NCI-H1436 treated with DMSO at 0.1 percent for 48 hours (cell line): ENCODE measurements around the gene SCUBE3.

Experiments used
- DNase-seq: peaks from one replicate; lab custom pipeline; 2025; lab: John Stamatoyannopoulos, UW

Gene SCUBE3

GRCh38 chr6:35240838-35241801 is 27.4 kb downstream of the SCUBE3 start:
- DNase-seq = no peak

DNA sequence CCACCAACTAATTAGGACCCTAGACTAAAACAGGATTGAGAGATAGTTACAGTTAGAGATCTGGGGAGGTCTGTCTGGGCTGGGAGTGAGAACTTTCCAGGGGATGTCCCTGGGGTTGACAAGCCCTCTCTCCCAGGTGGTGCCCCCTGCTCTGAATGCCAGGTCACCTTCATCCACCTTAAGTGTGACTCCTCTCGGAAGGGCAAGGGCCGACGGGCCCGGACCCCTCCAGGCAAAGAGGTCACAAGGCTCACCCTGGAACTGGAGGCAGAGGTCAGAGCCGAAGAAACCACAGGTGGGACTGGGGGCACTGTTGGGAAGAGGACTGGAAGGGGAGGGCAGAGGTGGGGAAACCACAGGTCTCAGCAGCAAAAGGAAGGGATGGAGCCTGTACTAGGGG is 28.7 kb downstream of the SCUBE3 start:
- DNase-seq = no peak

DNA sequence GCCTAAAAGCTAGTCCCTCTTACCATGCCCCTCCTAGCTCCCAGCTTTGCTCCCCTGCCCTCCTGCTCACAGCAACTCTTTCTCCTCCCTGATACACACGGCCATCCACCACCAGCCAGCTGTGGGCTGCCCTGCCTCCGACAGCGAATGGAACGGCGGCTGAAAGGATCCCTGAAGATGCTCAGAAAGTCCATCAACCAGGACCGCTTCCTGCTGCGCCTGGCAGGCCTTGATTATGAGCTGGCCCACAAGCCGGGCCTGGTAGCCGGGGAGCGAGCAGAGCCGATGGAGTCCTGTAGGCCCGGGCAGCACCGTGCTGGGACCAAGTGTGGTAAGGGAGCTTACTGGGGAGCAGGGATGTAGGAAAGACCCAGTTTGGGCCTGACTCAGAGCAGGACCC is 29.1 kb downstream of the SCUBE3 start:
- no peak for DNase-seq

- no peak for DNase-seq
These were observed 29.7 kb downstream of the SCUBE3 start for GRCh38 chr6:35243386-35243958.

- DNase-seq = no peak
These were observed 30.8 kb downstream of the SCUBE3 start for GRCh38 chr6:35244551-35244950.

DNA sequence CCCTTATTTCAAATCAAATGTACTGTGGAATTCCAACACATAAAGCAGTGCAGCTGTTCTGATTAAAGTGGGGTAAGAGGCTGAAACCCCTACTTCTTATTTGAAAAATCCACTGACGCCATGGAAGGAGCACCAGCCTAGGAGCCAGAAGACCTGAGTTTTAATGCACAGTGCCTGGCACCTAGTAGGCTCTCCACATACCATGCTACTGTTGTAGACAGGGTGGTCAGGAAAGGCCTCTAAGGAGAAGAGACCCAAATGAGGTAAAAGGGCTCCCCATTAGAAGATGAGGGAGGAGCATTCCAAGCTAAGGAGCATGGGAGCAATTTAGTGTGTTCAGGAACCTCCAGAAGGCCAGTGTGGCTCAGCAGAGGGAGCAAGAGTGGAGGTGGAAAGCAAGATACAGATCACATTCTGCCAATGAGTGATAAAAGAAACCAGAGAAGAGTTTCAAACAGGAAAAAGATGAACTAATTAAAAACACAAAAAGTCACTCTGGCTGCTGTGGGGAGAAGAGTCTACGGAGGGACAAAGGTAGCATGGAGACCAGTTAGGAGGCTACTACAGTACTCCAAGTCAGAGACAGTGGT is 34.0 kb downstream of the SCUBE3 start:
- no peak for DNase-seq

DNA sequence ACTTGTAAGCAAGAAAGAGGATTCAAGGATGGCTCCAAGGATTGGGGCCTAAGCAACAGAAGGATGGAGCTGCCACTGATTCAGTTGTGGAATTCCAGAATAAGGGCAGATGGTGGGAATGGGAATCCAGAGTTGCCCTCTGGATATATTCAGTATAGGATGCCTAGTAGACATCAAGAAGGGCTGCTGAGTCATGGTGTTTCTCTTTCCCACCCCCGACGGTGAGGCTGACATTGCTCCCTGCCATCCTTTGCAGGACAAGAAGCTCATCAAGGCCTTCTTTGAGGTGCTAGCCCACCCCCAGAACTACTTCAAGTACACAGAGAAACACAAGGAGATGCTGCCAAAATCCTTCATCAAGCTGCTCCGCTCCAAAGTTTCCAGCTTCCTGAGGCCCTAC is 34.5 kb downstream of the SCUBE3 start:
- DNase-seq = no peak

DNA sequence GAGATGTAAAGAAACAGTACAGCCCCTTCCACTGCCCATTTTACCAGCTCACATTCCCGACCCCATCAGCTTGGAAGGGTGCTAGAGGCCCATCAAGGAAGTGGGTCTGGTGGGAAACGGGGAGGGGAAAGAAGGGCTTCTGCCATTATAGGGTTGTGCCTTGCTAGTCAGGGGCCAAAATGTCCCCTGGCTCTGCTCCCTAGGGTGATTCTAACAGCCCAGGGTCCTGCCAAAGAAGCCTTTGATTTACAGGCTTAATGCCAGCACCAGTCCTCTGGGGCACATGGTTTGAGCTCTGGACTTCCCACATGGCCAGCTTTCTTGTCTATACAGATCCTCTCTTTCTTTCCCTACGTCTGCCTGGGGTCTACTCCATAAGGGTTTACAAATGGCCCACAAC is 35.2 kb downstream of the SCUBE3 start:
- DNase-seq = no peak

DNA sequence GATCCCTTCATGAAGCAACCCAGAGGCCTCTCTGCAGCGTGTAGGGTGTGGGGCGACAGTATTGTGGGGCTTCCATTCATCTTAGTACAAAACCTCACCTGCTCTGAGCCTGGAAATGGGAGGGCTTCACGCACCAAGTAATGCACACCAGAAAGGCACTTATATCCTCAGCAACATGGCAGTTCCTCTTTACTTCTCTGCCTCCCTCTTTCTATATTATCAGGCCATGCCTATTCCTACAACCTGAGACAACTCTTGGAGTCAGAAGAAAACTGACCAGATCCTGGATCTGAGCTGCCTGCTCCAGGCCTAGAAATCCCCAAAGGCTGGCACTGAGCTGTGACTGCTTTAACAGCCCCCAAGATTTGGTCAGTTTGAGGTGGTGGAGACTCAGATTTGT is 38.2 kb downstream of the SCUBE3 start:
- DNase-seq = no peak

- DNase-seq = no peak
These were observed 39.5 kb downstream of the SCUBE3 start for GRCh38 chr6:35253249-35253648.

DNA sequence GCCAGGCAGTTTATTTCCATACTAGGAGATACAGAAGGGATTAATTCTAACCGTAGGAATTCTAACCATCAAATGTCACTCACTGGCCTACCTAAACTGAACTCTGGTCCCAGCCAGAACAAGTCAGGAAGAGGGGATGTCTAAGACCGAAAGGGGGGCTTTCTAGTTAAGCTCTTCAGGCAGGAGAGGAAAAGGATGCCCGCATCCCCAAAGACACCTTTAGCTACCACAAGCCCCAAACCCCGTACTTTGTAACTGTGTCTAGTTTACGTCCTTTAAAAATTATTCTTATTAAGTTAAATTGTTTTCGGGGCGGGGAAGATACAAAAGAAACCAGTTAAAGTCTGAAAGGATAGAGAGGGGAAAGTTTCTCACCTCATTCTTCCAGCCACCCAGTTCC is 44.6 kb downstream of the SCUBE3 start:
- DNase-seq = no peak

- DNase-seq = no peak
These were observed 45.1 kb downstream of the SCUBE3 start for GRCh38 chr6:35258858-35259193.

DNA sequence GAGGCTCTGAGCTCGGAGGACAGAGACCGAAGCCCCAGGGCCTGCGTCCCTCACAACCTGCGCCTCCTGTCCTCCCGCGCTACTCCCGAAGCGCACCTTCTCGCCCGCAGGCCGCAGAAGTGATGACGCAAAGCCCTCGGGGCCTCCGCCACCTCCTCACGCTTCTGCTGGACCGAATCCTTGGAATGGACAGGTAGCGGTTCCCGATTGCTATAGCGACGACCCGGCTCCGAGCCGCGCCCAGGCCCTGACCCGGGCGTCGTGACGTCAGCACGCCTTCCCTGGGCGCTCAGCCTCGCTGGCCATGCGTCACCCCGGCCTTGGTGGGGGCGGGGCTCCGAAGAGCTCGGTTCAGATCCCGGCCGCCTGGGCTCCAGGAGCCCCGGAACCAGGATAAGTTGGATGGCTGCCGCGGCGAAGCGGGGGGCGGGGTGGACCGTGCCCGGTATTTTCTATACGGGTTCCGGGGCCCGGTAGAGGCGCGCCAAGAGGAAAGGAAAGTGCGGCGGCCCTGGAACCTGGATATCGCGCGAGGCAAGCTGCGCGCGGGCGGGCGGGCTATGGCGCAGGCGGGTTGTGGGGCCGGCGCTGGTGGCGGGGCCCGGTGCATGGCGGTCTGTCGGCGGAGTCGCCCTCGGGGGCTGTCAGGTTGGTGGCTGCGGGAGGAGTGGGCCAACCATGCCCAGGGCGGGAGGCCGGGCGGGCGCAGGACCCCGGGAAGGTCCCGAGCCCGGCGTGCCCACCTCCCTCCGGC is 45.6 kb downstream of the SCUBE3 start, which contains the start of gene ZNF76:
ZNF76 (plus strand) TSS at position 542 of the 754 bp plus-strand sequence. CDS start 21,417 bp downstream, outside the sequence.
- DNase-seq = peak; percentile 70

- no peak for DNase-seq
These were observed 46.3 kb downstream of the SCUBE3 start for GRCh38 chr6:35259948-35260590.

- DNase-seq = no peak
These were observed 47.1 kb downstream of the SCUBE3 start for GRCh38 chr6:35260591-35261570.

GRCh38 chr6:35262596-35262995 is 48.8 kb downstream of the SCUBE3 start:
- DNase-seq = no peak

- DNase-seq = no peak
These were observed 51.0 kb downstream of the SCUBE3 start for GRCh38 chr6:35264550-35265274.

- no peak for DNase-seq
These were observed 51.8 kb downstream of the SCUBE3 start for GRCh38 chr6:35265523-35265922.

GRCh38 chr6:35267446-35267845 is 53.7 kb downstream of the SCUBE3 start:
- no peak for DNase-seq

GRCh38 chr6:35267897-35268296 is 54.1 kb downstream of the SCUBE3 start:
- no peak for DNase-seq
